Measurements from ENCODE around the gene PALLD. TPM values are rescaled to one million over a fixed set of nuclear protein-coding genes. Genes with fewer than 3 reads are reported as not detected.
A peak's percentile ranks its signal among the peaks of the same experiment; 100 is the strongest.

Gene PALLD
- total RNA-seq, 1 experiment from 2014 or later, result 18.3 TPM

- Mint-ChIP-seq H3K27me3 (ENCODE audit: low read depth) (no peaks in the 10 kb centered on the region), H3K9me3 (no peaks in the 10 kb centered on the region), H3K27ac (peak overlapping the region in 1 of 3 experiments; percentile 16; a peak in 1 of 7 replicates), H3K4me3 (no peak overlapping the region), H3K36me3 (ENCODE audit: insufficient read depth in 1 of 3, low read depth in 3 of 3) (no peaks in the 10 kb centered on the region), H3K4me1 (peaks cover 21 to 23% of the 10 kb centered on the region in 2 experiments)
- Histone ChIP-seq H3K4ac (ENCODE audit: low read depth, low read length) (no peak overlapping the region), H4K91ac (ENCODE audit: insufficient read length, low read depth, low read length) (no peak overlapping the region), H3K79me2 (ENCODE audit: insufficient read depth, low read length) (no peaks in the 10 kb centered on the region), H3K27me3 (ENCODE audit: insufficient read depth, low read length) (no peaks in the 10 kb centered on the region), H3T11ph (ENCODE audit: low read length) (no peak overlapping the region), H2BK5ac (ENCODE audit: insufficient read length, low read length) (no peak overlapping the region), H3K23me2 (ENCODE audit: insufficient read length, low read depth, low read length, poor library complexity, severe bottlenecking) (no peaks in the 10 kb centered on the region), H4K8ac (replicated peaks; ENCODE audit: insufficient read length, low read depth, low read length) (no peak overlapping the region), H4K5ac (ENCODE audit: insufficient read length, low read depth, low read length) (no peak overlapping the region), H2AK5ac (ENCODE audit: insufficient read length, low read length) (no peak overlapping the region), H2BK15ac (ENCODE audit: low read depth, low read length) (no peak overlapping the region), H2BK12ac (ENCODE audit: insufficient read length, low read depth, low read length) (no peak overlapping the region), H3K27ac (ENCODE audit: insufficient read length, low read depth, low read length) (no peak overlapping the region), H2BK20ac (ENCODE audit: low read depth, low read length, poor library complexity, severe bottlenecking) (no peak overlapping the region), H4K20me1 (ENCODE audit: control insufficient read depth, insufficient read depth, insufficient read length) (no peaks in the 10 kb centered on the region), H3K9me3 (ENCODE audit: control insufficient read depth, low read depth, low read length) (no peaks in the 10 kb centered on the region), H2BK120ac (ENCODE audit: low read depth, low read length, poor library complexity, severe bottlenecking) (no peak overlapping the region), H3K4me1 (ENCODE audit: insufficient read depth, low read length) (no peaks in the 10 kb centered on the region; the same call in 1 of the 2 replicates), H2AFZ (ENCODE audit: low read length) (no peak overlapping the region), H3K23ac (ENCODE audit: insufficient read length, low read depth, low read length) (no peak overlapping the region), H3K56ac (ENCODE audit: insufficient read length, low read depth, low read length) (no peak overlapping the region), H3K79me1 (ENCODE audit: insufficient read depth, low read depth, low read length, poor library complexity, severe bottlenecking) (no peaks in the 10 kb centered on the region), H3K9ac (ENCODE audit: extremely low read depth, insufficient read length, low read length) (no peak overlapping the region), H3K18ac (ENCODE audit: insufficient read length, low read depth, low read length) (no peak overlapping the region), H3K14ac (ENCODE audit: insufficient read depth, low read length) (no peak overlapping the region), H3K4me2 (ENCODE audit: insufficient read depth, insufficient read length, low read length) (no peak overlapping the region)
- no peak for TF ChIP-seq CTCF (conservative IDR thresholded peaks at IDR 0.05)
- DNase-seq, result no peak
- WGBS (ENCODE audit: extremely low coverage, insufficient read length, low lambda C conversion rate), result no CpG with 5 or more reads among the region's 3 CpGs
Observed at GRCh38 chr4:168811207-168811606, 314.4 kb downstream of the PALLD start.

Data from H9 (cell line).